Gastroesophageal sphincter (tissue), 4 donors: ENCODE measurements around the gene LURAP1L. TPM values are rescaled to one million over a fixed set of nuclear protein-coding genes. Genes with fewer than 3 reads are reported as not detected.

Source experiments
- ATAC-seq: fragments of 150-250 bp; one replicate; pipeline ENCODE4 v1.9.1; 2016; ENCODE audit warnings: mild to moderate bottlenecking, moderate library complexity
- H3K27ac ChIP-seq, 4 donors: fragments of 200-600 bp; sonication (generic) in 3 of 4; 1 replicate in 3 of 4; 2 replicates in 1 of 4; pipeline ENCODE4 v1.5.1; 2016 to 2019
- H3K27me3 ChIP-seq: fragments of 200-600 bp; sonication (generic); one replicate; pipeline ENCODE4 v1.5.1; 2019
- H3K36me3 ChIP-seq, 2 donors: fragments of 200-600 bp; sonication (generic); one replicate each; pipeline ENCODE4 v1.5.1; 2019; ENCODE audit warnings: control low read depth in 1 of 2
- H3K4me1 ChIP-seq, 3 donors: fragments of 200-600 bp; sonication (generic); 1 replicate in 2 of 3; 2 replicates in 1 of 3; pipeline ENCODE4 v1.5.1; 2016 to 2019; ENCODE audit warnings: control low read depth in 2 of 3
- H3K4me3 ChIP-seq, 2 donors: fragments of 200-600 bp; sonication (generic); one replicate each; pipeline ENCODE4 v1.5.1; 2019; ENCODE audit warnings: mild to moderate bottlenecking in 1 of 2, moderate library complexity in 1 of 2
- H3K9me3 ChIP-seq, 3 donors: fragments of 200-600 bp; sonication (generic); one replicate each; pipeline ENCODE4 v1.5.1; 2017 to 2019; ENCODE audit warnings: control low read depth in 2 of 3
- EP300 ChIP-seq: sonication (generic); formaldehyde crosslinking; IDR thresholded peaks from one replicate; pipeline ENCODE4 v1.6.1; 2017; ENCODE audit warnings: antibody characterized with exemption, mild to moderate bottlenecking
- POLR2A ChIP-seq, 2 donors: fragments of 450-650 bp; IDR thresholded peaks; one replicate each; pipeline ENCODE4 v1.6.1; 2017; ENCODE audit warnings: antibody characterized with exemption in 2 of 2, mild to moderate bottlenecking in 2 of 2, moderate library complexity in 1 of 2
- POLR2AphosphoS5 ChIP-seq: sonication (generic); formaldehyde crosslinking; IDR thresholded peaks from one replicate; pipeline ENCODE4 v1.6.1; 2017; ENCODE audit warnings: antibody characterized with exemption
- WGBS, 2 donors: methylation state at CpG; one replicate each; pipeline ENCODE4 v1.1.5; 2018; ENCODE audit warnings: low coverage in 1 of 2; 5-methylcytosine and 5-hydroxymethylcytosine counted together
- total RNA-seq, 4 donors: library from RNA; depleted of rRNA; stranded (reverse); fragments of >200 nt; gene quantifications; one replicate each; pipeline ENCODE4 v1.1.0, GENCODE V29; 2016
- TF ChIP-seq, protein P1 (sequence below), 4 experiments: fragments of 200-600 bp in 2 of 4; fragments of 450-650 bp in 2 of 4; sonication (generic) in 1 of 4; IDR thresholded peaks; one replicate each; pipeline ENCODE4 v1.5.1; 2017 to 2019; ENCODE audit warnings: antibody characterized with exemption in 4 of 4, mild to moderate bottlenecking in 2 of 4, moderate library complexity in 2 of 4

LURAP1L gene
- total RNA-seq, 4 donors from 2014 or later = 13.7 to 29.6 (median 22.7) TPM

DNA sequence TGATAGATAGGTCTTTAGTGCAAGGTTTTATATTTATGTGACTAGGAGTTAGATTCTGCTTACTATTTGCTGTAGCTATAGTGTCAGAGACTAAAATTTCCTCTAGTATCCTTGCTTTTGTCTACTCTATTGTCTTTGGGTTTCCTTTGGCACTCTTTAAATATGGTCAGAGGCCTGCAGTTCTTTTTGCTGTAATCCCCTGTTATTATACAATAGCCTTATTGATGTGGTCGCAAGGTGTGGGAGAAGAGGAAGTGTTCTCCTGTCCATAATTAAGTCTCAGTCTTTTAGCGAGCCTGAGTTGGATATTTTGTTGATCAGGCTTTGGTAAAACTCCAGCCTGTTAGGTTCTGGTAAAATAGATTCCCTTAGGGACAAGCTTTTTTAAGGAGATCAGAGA is 34.9 kb downstream of the LURAP1L start:
- whole genome bisulfite sequencing, 2 donors = 44 to 71% methylated on average over 1 to 2 of the region's 2 CpGs
- Histone ChIP-seq H3K9me3 (no peaks in the 10 kb centered on the region), H3K4me3 (no peak overlapping the region), H3K27me3 (no peaks in the 10 kb centered on the region), H3K4me1 (peaks cover 7 to 44% (median 13%) of the 10 kb centered on the region in 3 donors), H3K36me3 (no peaks in the 10 kb centered on the region), H3K27ac (peak overlapping the region; percentile 35 to 67 (median 58))
- TF ChIP-seq POLR2A (IDR thresholded peaks at IDR 0.05) (no peak), POLR2AphosphoS5 (no peak), EP300 (no peak)
- TF ChIP-seq, protein P1, sequence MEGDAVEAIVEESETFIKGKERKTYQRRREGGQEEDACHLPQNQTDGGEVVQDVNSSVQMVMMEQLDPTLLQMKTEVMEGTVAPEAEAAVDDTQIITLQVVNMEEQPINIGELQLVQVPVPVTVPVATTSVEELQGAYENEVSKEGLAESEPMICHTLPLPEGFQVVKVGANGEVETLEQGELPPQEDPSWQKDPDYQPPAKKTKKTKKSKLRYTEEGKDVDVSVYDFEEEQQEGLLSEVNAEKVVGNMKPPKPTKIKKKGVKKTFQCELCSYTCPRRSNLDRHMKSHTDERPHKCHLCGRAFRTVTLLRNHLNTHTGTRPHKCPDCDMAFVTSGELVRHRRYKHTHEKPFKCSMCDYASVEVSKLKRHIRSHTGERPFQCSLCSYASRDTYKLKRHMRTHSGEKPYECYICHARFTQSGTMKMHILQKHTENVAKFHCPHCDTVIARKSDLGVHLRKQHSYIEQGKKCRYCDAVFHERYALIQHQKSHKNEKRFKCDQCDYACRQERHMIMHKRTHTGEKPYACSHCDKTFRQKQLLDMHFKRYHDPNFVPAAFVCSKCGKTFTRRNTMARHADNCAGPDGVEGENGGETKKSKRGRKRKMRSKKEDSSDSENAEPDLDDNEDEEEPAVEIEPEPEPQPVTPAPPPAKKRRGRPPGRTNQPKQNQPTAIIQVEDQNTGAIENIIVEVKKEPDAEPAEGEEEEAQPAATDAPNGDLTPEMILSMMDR (IDR thresholded peaks at IDR 0.05) = no peak
- no peak for ATAC-seq

DNA sequence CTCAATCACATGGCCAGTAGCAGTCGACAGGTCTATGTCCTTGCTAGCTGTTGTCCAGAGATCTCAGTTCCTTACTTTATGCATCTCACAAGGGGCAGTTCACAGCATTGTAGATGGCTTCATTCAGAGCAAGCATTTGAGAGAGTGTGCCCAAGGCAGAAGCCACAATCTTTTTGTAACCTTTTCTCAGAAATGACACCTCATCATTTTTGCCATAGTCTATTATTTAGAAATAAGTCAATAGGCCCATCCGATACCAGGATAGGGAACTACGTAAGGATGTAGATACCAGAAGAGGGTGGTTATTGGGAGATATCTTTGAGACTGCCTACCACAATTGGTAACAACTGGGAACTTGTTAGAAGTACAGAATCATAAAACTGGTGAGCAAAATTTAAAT is 37.1 kb downstream of the LURAP1L start:
- H3K9me3 ChIP-seq = no peaks in the 10 kb centered on the region
- H3K36me3 ChIP-seq = no peaks in the 10 kb centered on the region
- no peaks in the 10 kb centered on the region for H3K27me3 ChIP-seq
- WGBS, 2 donors = 93 to 100% methylated on average over 2 of the region's 3 CpGs
- no peak for ATAC-seq
- H3K4me1 ChIP-seq = peaks cover 10 to 61% (median 15%) of the 10 kb centered on the region in 3 donors
- peak overlapping the region; percentile 9 to 73 (median 12) for H3K27ac ChIP-seq
- no peak overlapping the region for H3K4me3 ChIP-seq
- TF ChIP-seq, protein P1 (IDR thresholded peaks at IDR 0.05) = no peak
- no peak for TF ChIP-seq EP300
- TF ChIP-seq POLR2AphosphoS5 = no peak
- TF ChIP-seq POLR2A (IDR thresholded peaks at IDR 0.05) = no peak

DNA sequence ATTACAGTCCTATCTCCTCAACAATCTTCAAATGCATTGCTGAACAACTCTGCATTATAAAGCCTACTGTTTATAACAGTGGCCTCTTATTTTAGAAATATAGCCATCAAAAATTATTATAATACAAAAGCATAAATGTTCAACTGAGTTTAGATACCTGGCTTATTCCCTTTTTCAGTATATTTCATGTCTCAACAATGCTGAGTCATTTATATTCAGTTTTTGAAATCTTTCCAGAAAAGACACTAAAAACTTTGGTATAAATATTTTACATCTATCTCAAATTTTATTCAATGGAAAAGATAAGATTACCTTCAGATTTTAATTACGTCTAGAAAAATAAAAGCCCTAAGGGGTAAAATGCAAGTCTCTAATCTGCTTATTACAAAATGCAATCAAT is 37.9 kb downstream of the LURAP1L start:
- Histone ChIP-seq H3K36me3 (no peaks in the 10 kb centered on the region), H3K9me3 (no peaks in the 10 kb centered on the region), H3K4me3 (no peak overlapping the region), H3K4me1 (peaks cover 10 to 65% (median 15%) of the 10 kb centered on the region in 3 donors), H3K27ac (peak overlapping the region in 2 of 4 donors; percentile 73 to 77), H3K27me3 (no peaks in the 10 kb centered on the region)
- no peak for ATAC-seq
- WGBS, 2 donors = 0 to 60% methylated on average over 1 of the region's 1 CpG
- TF ChIP-seq POLR2AphosphoS5 (no peak), POLR2A (IDR thresholded peaks at IDR 0.05) (no peak), EP300 (no peak)
- TF ChIP-seq, protein P1 (IDR thresholded peaks at IDR 0.05) = no peak

DNA sequence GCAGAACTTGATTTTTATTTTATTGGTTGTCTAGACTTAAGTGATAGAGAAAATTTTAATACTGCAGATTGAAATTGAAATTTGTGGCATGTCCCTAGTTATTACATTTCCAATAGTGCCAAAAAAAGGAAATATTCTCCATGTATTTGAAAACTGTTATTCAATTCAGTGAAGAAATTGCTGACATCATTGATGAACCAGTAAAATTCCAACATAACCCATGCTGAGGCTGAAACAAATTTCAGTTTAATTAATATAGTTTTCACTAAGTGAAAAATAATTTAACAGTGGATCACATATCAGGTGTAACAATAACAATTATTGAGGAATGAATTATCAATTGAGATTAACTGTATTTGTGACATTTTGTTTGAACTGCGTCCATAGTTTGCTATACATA is 38.7 kb downstream of the LURAP1L start:
- Histone ChIP-seq H3K4me3 (no peak overlapping the region), H3K36me3 (no peaks in the 10 kb centered on the region), H3K9me3 (no peaks in the 10 kb centered on the region), H3K27me3 (no peaks in the 10 kb centered on the region), H3K27ac (peak overlapping the region; percentile 73 to 84 (median 79)), H3K4me1 (peaks cover 14 to 73% (median 15%) of the 10 kb centered on the region in 3 donors)
- TF ChIP-seq POLR2AphosphoS5 (no peak), POLR2A (IDR thresholded peaks at IDR 0.05) (no peak), EP300 (no peak)
- TF ChIP-seq, protein P1 (IDR thresholded peaks at IDR 0.05) = no peak
- ATAC-seq = no peak
- 88 to 100% methylated on average over 1 of the region's 1 CpG for WGBS, 2 donors
